Kidney (tissue), 22 donors: ENCODE measurements around the gene GRPEL1. TPM values are rescaled to one million over a fixed set of nuclear protein-coding genes. Genes with fewer than 3 reads are reported as not detected.

Experiments
- DNase-seq, 5 donors: peaks; one replicate each; pipeline ENCODE4 v3.0.0-alpha.2; 2013 to 2020
- FAIRE-seq: peaks from 2 replicates; lab custom pipeline; 2012; peaks lifted over from hg19 to GRCh38; lab: Jason Lieb, UNC
- H3K27ac ChIP-seq, 2 donors: one replicate each; pipeline ENCODE4 v1.7.0; 2013; ENCODE audit warnings: low read depth in 2 of 2, low read length in 2 of 2, inconsistent platforms in 1 of 2
- H3K27me3 ChIP-seq: one replicate; pipeline ENCODE4 v1.7.1; 2013; ENCODE audit warnings: low read length, inconsistent platforms; ENCODE audit not compliant: control insufficient read depth, insufficient read depth
- H3K36me3 ChIP-seq, 3 donors: one replicate each; pipeline versions ENCODE4 v1.7.0 to v1.7.1; 2013; ENCODE audit warnings: low read length in 3 of 3, control low read depth in 1 of 3, inconsistent platforms in 1 of 3; ENCODE audit not compliant: insufficient read depth in 3 of 3, control insufficient read depth in 2 of 3
- H3K4me1 ChIP-seq, 3 donors: one replicate each; pipeline versions ENCODE4 v1.7.0 to v1.7.1; 2013; ENCODE audit warnings: low read length in 3 of 3, inconsistent platforms in 1 of 3, low read depth in 1 of 3; ENCODE audit not compliant: control insufficient read depth in 2 of 3, insufficient read depth in 2 of 3
- H3K4me3 ChIP-seq, 3 donors: one replicate each; pipeline versions ENCODE4 v1.7.0 to v1.8.1; 2013; ENCODE audit warnings: low read length in 3 of 3, control low read depth in 1 of 3, inconsistent platforms in 1 of 3
- H3K9ac ChIP-seq, 3 donors: one replicate each; pipeline versions ENCODE4 v1.7.0 to v1.7.1; 2013; ENCODE audit warnings: low read length in 3 of 3, control low read depth in 1 of 3, inconsistent platforms in 1 of 3
- H3K9me3 ChIP-seq, 3 donors: one replicate each; pipeline versions ENCODE4 v1.7.0 to v1.7.1; 2013; ENCODE audit warnings: low read length in 3 of 3, control low read depth in 1 of 3, inconsistent platforms in 1 of 3; ENCODE audit not compliant: control insufficient read depth in 2 of 3, insufficient read depth in 1 of 3
- intact Hi-C: fragments of 100-400 bp; cut with DNase I; formaldehyde crosslinking; loops from one replicate; pipeline ENCODE4 v1.11.1; 2022
- long read RNA-seq, 10 donors: library from polyadenylated mRNA in 1 of 10; unstranded in 1 of 10; transcript quantifications; one replicate each; pipeline ENCODE4 v2.0.0 and lab custom pipeline, GENCODE V29; 2021 to 2026
- polyA plus RNA-seq: library from polyadenylated mRNA; stranded (reverse); fragments of 350-450 nt; fragmentation: Illumina TruSeq; extraction: RNeasy Lipid Tissue Mini Kit (QIAGEN cat#74804); gene quantifications from one replicate; pipeline ENCODE4 v1.2.3, GENCODE V29; 2014; ENCODE audit warnings: low read depth, low replicate concordance; ENCODE audit not compliant: insufficient read depth
- total RNA-seq: library from RNA; stranded (reverse); fragmentation: NEBNext Ultra II Directional; extraction: Animal tissue kit (Norgen Biotek cat#: 25700); gene quantifications from one replicate; pipeline ENCODE4 v1.2.1, GENCODE V29; 2021
- TF ChIP-seq, protein P1 (sequence below): IDR thresholded peaks from 3 replicates; pipeline ENCODE4 v1.5.1; 2012; ENCODE audit warnings: mild to moderate bottlenecking, moderate library complexity, borderline replicate concordance; ENCODE audit not compliant: insufficient read depth; ENCODE audit errors: extremely low read depth
- donor health status: control.
- donor health status: control.
- donor health status: control.
- donor health status: control.
- donor health status: control.
- donor health status: DM: yes; HTN: yes; CAD: no.
- donor health status: Normal renal cell carcinoma (clear cell type).

The GRPEL1 gene
- total RNA-seq, result 27.4 TPM
- polyA plus RNA-seq, result 84.9 TPM
- long read RNA-seq, donor 1, transcript GRPEL1-201 (4 exons, 2,775 nt), result major isoform, 19 of 21 reads
- long read RNA-seq, donor 1, partial matches to known transcripts, result 0 of 21 reads
- long read RNA-seq, donor 1, other reads (novel, unspliced or antisense), result 0 of 21 reads
- long read RNA-seq, donor 2, transcript GRPEL1-201 (4 exons, 2,775 nt), result major isoform, 15 of 15 reads
- long read RNA-seq, donor 2, partial matches to known transcripts, result 0 of 15 reads
- long read RNA-seq, donor 2, other reads (novel, unspliced or antisense), result 0 of 15 reads
- long read RNA-seq, donor 3, transcript GRPEL1-201 (4 exons, 2,775 nt), result major isoform, 18 of 19 reads
- long read RNA-seq, donor 3, partial matches to known transcripts, result 0 of 19 reads
- long read RNA-seq, donor 3, other reads (novel, unspliced or antisense), result 0 of 19 reads
- long read RNA-seq, donor 4, transcript GRPEL1-201 (4 exons, 2,775 nt), result major isoform, 12 of 13 reads
- long read RNA-seq, donor 4, partial matches to known transcripts, result 0 of 13 reads
- long read RNA-seq, donor 4, other reads (novel, unspliced or antisense), result 0 of 13 reads
- long read RNA-seq, donor 5, partial matches to known transcripts, result 0 of 2 reads
- long read RNA-seq, donor 5, other reads (novel, unspliced or antisense), result 0 of 2 reads
- long read RNA-seq, donor 6, transcript GRPEL1-201 (4 exons, 2,775 nt), result major isoform, 30 of 33 reads
- long read RNA-seq, donor 6, partial matches to known transcripts, result 0 of 33 reads
- long read RNA-seq, donor 6, other reads (novel, unspliced or antisense), result 0 of 33 reads
- long read RNA-seq, donor 7, transcript GRPEL1-201 (4 exons, 2,775 nt), result major isoform, 26 of 28 reads
- long read RNA-seq, donor 7, partial matches to known transcripts, result 0 of 28 reads
- long read RNA-seq, donor 7, other reads (novel, unspliced or antisense), result 2 of 28 reads
- long read RNA-seq, donor 8, transcript GRPEL1-201 (4 exons, 2,775 nt), result major isoform, 13 of 14 reads
- long read RNA-seq, donor 8, partial matches to known transcripts, result 0 of 14 reads
- long read RNA-seq, donor 8, other reads (novel, unspliced or antisense), result 0 of 14 reads
- long read RNA-seq, donor 9, transcript GRPEL1-201 (4 exons, 2,775 nt), result major isoform, 10 of 10 reads
- long read RNA-seq, donor 9, partial matches to known transcripts, result 0 of 10 reads
- long read RNA-seq, donor 9, other reads (novel, unspliced or antisense), result 0 of 10 reads
- long read RNA-seq, donor 10, transcript GRPEL1-201 (4 exons, 2,775 nt), result major isoform, 14 of 14 reads
- long read RNA-seq, donor 10, partial matches to known transcripts, result 0 of 14 reads
- long read RNA-seq, donor 10, other reads (novel, unspliced or antisense), result 0 of 14 reads

DNA sequence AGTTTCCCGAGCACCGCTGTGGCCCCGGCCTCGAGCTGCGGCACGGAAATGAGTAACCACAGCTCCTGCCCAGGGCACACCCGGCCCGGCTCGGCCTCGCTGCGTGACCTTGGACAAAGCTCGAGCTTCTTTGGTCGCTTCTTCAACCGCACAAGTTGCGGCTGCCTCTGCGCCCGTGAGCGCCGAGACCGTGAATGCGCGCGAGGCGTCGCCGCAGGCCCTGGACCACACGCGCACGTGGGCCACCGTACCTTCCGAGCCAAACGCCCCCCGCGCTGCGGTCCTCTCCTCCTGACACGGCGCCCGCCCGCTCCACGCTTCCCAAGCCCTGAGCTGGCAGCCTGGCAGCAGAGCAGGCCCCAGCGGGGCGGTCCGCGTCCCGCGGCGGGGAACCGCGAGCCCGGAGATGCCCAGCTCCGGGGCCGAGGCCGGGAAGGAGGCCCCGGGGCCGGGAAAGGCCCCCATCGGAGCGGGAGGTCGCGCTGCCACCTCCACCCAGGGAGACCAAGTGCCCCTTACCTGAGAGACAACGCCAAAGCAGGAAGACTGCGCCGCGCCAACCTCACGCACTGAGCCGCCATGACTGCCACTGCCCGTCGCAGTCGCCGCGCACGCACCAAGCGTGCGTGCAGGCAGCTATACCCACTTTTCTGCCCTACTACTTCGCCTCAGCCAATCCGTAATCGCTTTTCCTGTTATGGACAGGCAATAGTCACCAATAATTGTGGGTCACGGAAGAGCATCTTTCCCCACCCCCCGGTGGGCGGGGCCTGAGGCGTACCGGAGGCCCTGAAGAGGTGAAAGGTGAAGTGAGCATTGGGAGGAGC lies at the start of gene GRPEL1:
Gene GRPEL1, minus strand, starts transcription at position 613 of the 827 bp plus-strand sequence. Its CDS starts 32 bp downstream, at position 581.
- H3K27ac ChIP-seq, result peak within 1 kb of the TSS; percentile 91 to 92
- DNase-seq (peak; percentile 99 to 100 (median 100)), FAIRE-seq (peak; percentile 95)
- intact Hi-C loops, result no loop called here
- H3K36me3 ChIP-seq, result peaks cover 0 to 22% (median 2%) of the 10 kb centered on the region in 3 donors
- H3K9ac ChIP-seq, result peak within 1 kb of the TSS; percentile 80 to 83 (median 82)
- peaks cover 4 to 21% (median 10%) of the 10 kb centered on the region in 3 donors for H3K4me1 ChIP-seq
- H3K4me3 ChIP-seq, result peak within 1 kb of the TSS; percentile 84 to 89 (median 87)
- no peaks in the 10 kb centered on the region for H3K9me3 ChIP-seq
- TF ChIP-seq, protein P1, sequence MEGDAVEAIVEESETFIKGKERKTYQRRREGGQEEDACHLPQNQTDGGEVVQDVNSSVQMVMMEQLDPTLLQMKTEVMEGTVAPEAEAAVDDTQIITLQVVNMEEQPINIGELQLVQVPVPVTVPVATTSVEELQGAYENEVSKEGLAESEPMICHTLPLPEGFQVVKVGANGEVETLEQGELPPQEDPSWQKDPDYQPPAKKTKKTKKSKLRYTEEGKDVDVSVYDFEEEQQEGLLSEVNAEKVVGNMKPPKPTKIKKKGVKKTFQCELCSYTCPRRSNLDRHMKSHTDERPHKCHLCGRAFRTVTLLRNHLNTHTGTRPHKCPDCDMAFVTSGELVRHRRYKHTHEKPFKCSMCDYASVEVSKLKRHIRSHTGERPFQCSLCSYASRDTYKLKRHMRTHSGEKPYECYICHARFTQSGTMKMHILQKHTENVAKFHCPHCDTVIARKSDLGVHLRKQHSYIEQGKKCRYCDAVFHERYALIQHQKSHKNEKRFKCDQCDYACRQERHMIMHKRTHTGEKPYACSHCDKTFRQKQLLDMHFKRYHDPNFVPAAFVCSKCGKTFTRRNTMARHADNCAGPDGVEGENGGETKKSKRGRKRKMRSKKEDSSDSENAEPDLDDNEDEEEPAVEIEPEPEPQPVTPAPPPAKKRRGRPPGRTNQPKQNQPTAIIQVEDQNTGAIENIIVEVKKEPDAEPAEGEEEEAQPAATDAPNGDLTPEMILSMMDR, result no peak
- no peaks in the 10 kb centered on the region for H3K27me3 ChIP-seq

DNA sequence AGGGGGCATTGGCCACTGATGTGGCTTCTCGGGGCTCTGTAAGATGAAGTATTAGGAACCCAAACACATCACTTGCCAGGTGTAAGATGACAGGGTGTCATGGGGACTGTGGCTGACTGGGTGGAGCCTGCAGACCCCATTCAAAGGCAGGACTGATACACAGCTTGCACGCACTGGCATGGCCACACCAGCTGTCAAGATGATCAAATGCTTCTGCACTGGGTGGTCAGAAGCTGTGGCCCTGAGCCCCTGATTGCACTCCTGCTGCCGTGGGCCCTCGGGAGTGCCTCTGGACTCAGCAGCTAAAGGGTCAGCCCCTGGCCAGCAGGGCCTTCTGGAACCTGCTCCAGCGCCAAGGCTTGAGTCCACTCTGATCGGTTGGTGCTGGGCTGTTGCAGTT lies 48.8 kb upstream of the GRPEL1 start:
- no peaks in the 10 kb centered on the region for H3K36me3 ChIP-seq
- DNase-seq (peak in 1 of 5 donors; percentile 22), FAIRE-seq (no peak)
- H3K27ac ChIP-seq, result no peak overlapping the region
- H3K4me1 ChIP-seq, result no peaks in the 10 kb centered on the region
- no peak overlapping the region for H3K9ac ChIP-seq
- no peaks in the 10 kb centered on the region for H3K9me3 ChIP-seq
- H3K27me3 ChIP-seq, result no peaks in the 10 kb centered on the region
- TF ChIP-seq, protein P1, result no peak
- no peak overlapping the region for H3K4me3 ChIP-seq
- intact Hi-C loops, result no loop called here
